Cardiac septum (tissue), 1 donor: ENCODE measurements around the gene ZMYND11. TPM values are rescaled to one million over a fixed set of nuclear protein-coding genes. Genes with fewer than 3 reads are reported as not detected.
"Not testable (repeated sequence)": the region's sequence is repeated elsewhere in the genome, so short reads cannot be mapped to it uniquely, and the experiment has no call there.

Source experiments
- DNase-seq: peaks from one replicate; pipeline ENCODE4 v3.0.0-alpha.2; 2020; ENCODE audit warnings: low spot score
- intact Hi-C: fragments of 100-400 bp; cut with DNase I; formaldehyde crosslinking; loops from one replicate; pipeline ENCODE4 v1.14.0; 2022
- total RNA-seq: library from RNA; stranded (reverse); fragmentation: NEBNext Ultra II Directional; extraction: Animal tissue kit (Norgen Biotek cat#: 25700); gene quantifications from one replicate; pipeline ENCODE4 v1.2.1, GENCODE V29; 2021
- donor health status: DM: no; HTN: no; CAD: no.

The ZMYND11 gene
- total RNA-seq, 1 donor from 2014 or later = 90.6 TPM

DNA sequence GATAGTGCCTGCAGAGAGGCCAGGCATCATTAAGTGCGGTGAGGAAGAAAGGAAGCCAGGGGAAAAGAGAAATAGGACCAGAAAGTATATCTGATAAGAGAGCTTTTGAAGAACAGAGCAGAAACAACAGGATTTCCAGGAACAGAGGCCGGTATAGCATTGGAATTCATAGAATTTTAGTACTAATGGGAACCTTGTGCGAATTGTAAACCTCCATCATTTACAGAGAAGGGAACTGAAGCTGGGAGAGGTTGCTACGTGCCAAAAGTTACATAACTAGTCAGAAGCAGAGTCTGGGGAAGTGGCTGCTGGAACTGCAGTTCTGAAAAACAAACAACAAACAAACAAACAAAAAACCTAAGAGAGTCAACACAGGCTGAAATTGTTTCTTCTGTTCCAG lies 5.4 kb upstream of the ZMYND11 start:
- intact Hi-C loops = no loop called here
- no peak for DNase-seq

DNA sequence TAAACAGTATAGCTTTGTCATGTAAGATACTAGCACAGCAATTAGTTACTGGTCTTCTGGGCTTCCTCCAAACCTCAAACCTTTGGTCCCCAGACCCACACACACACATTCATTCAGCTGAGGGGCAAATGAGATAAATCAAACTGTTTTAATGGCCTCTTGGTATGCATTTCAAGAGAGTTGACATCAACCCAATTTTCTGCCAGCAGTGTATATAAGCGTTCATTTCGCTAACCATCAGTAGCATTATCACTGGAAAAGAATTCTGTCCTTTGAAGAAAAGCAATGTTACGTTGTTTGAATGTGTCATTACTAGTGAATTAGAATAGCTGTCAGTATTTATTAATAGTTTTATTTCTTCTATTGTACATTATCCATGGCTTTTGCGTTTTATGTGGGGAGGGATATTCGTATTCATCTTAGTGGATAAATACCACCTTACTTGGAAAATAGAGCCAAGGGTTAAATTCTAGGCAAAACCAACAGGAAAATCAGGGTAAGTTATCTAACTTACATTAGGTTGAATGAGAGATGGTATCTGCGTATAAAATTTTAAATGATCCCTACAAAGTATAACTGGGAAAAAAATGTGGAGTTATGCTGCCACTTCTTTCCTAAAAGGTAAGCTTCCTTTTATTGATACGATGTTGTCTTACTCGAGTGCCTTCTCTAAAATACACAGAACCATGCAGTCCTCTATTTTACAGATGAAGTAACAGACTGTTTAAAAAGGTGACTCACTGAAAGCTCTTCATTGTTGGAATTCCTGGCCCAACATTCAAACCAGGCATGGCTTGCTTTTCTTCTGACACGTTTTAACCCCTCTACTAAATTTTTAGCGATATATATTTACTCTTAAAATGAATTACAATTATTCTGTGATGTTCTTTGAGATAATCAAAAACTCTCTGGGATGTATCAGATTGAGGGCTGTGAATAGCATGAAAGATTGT lies 2.0 kb upstream of the ZMYND11 start:
- DNase-seq = no peak
- intact Hi-C loops = no loop called here

DNA sequence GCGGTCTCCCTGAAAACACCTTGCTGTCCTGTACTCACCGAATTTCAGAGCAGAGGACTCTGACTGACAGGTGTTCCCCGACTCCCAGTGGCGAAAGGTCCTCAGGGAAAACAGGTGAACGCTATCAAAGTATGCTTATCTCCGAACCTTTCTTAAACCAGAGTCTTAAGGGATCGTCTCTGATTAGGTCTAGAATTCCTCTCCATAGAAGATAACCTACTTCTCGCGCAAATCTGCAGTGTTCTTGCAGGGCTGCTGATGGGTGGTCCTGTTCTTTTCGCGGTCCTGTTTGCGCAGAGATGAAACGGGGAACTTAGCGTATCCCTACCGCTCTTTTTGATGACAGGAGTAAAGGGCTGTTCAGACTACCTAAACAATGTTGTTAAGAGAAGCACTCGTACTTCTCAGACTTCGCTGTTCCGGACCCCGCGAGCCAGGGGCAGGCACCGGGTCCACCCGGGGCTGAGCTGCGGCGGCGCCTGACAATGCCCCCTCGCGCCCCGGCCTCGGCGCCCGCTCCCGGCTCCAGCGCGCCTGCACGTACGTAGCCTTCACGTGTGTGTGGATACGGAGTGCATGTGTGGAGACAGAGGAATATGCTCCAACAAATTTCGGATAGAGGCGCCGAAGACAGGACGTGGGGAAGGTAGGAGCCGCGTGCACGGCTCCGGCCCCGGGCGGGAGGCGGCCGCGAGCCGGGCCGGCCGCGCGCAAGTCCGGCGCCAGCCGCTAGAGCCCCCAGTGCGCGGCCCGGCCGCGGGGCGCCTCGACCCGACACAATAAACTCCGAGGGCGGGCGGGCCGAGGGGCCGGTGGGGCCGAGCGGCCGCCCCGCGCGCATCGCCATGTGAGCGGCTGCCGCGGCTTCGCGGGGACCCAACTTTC lies 766 bp upstream of the ZMYND11 start:
- DNase-seq = no peak
- intact Hi-C loops = loop anchor here (5.0 kb wide), 1 partner anchor 553 kb away; the partner anchor contains the start of gene DIP2C

DNA sequence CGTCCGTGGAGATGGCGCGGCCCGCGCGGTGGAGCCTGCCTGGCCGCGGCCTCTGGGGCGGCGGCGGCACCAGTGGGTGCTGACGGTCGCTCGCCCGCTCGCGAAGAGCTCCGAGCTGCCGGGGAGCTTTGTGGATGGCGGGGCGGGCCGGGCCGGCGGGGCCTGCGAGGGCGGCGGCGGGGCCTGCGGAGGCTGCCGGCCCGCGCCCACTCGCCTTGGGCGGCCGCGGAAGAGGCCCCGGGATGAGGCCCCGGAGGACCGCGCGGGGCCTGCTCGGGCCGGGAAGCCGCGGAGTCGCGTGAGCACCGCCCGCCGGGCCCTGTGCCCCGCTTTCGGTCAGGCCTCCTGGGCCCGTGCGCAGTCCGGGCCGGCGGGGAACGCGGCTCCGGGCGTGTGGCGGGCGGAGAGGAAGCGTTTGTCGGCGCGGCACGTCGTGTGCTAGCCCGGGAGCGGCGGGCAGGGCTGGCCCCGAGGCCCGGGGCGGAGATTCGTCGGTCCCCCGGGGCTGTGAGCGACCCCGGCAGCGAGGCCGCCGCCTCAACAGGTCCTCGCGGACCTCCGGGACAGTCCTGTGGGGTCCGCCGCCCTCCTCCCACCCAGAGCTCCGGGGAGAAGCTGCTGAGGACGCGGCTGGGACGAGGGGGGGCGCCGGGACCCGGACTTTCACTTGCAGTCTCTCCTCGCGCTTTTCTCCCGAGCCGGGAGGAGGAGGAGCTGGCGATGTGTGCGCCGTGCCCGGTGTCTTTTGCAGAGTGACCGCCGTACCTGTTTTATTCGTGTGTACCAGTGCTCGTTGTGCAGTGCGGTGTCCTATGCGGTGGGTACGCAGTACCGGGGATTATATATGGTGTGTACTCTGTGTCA lies 578 bp downstream of the ZMYND11 start:
- DNase-seq = peak; percentile 80
- intact Hi-C loops = loop anchor here (5.0 kb wide), 1 partner anchor 551 kb away; the partner anchor contains the start of gene DIP2C

DNA sequence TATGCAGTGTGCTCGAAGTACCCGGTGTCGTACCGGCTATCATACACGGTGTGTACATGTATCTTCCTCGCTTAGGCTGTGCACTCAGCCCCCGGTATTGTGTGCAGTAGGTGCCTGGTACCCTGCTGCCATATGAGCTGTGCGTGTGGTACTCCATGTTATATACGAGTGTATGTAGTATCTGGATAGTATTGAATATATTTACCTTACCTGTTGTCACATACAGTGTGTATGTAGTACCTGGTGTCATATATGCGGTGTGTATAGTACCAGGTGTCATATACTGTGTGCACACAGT lies 1.2 kb downstream of the ZMYND11 start:
- no peak for DNase-seq
- intact Hi-C loops = loop anchor here (5.0 kb wide), 1 partner anchor 551 kb away; the partner anchor contains the start of gene DIP2C

DNA sequence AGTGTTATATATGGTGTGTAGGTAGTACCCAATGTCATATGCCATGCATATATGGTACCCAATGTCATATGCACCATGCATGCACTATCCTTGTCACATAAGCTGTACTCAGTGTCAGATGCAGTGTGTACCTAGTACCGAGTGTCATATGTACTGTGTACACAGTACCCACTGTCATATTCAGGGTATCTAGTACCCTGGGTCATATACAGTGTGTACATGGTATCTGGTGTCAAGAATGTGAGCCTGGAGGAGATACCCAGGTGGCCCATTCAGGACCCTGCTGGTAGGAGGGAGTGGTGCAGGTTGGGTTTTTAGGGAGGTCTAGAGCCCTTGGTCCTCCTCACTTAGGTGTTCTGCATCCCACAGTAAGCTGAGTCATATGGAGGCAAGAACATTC lies 1.8 kb downstream of the ZMYND11 start:
- no peak for DNase-seq
- intact Hi-C loops = loop anchor here (5.0 kb wide), 1 partner anchor 550 kb away; the partner anchor contains the start of gene DIP2C

DNA sequence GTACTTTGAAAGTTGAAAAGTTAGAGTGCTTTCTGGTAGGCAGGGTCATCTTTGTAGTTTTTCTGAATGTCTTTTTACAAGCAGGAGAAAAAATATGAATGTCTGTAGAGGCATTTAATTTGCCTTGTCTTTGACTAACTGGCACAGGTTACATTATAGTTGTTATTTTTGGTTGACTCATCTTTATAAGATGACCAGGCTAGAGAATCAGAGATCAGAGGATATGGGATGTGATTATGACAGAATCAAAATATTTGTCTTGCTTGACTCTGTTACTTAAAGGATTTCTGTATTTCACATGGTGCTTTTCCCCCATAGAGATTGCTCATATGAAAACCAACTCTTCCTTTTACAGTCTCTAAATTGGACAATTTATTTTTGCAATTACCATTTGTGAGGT lies 2.4 kb downstream of the ZMYND11 start:
- no peak for DNase-seq
- intact Hi-C loops = loop anchor here (5.0 kb wide), 1 partner anchor 550 kb away; the partner anchor contains the start of gene DIP2C

DNA sequence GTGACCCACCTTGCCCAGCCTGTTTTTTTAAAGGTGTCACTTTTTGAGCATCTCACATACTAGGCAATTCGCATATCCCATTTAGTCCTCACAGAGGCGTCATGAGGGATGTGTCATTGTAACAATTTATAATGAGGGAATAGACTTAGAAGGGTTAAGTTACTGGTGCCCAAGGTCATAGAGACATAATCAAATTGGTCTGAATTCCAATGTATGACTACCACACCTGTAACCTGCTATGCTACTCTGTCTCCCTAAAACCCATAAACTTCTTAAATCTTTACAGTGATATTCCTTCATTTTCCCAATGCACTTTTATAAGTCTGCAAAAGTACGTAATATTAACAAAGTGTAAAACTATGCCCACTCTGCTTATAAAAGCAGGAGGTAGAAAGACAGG lies 7.1 kb downstream of the ZMYND11 start:
- intact Hi-C loops = no loop called here
- DNase-seq = no peak

DNA sequence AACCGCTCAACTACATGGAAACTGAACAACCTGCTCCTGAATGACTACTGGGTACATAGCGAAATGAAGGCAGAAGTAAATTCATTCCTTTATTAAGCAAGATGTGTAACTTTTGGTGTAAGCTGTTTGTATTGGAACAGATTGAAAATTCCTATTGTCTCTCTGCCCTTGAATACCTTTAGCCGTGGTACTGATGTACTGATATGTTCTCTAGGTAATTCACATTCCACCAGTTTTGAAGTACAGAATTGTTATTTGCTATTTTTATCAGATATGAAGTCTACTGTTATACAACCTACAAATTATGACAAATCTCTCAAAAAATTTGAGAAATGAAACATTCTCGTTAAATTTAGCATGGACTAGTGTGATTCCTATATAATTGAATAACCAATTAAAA lies 17.7 kb downstream of the ZMYND11 start:
- no peak for DNase-seq
- intact Hi-C loops = no loop called here

DNA sequence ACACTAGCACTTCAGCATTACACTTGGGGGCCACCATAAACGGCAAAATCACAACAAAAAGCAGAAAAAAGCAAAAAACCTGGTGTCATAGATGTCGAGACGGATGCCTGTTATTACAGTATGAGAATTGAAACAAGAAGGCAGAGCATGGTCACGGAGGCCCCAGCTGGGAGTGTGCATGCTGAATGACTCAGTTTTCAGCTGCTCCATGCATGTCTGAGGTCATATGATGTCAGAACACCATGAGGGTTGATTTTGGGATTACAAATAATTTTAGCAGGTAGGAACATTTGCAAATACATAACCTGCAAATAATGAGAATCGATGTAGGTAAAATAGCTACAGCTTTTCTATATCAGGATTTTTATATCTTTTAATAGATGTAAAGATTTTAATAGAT lies 19.1 kb downstream of the ZMYND11 start:
- intact Hi-C loops = no loop called here
- DNase-seq = no peak

DNA sequence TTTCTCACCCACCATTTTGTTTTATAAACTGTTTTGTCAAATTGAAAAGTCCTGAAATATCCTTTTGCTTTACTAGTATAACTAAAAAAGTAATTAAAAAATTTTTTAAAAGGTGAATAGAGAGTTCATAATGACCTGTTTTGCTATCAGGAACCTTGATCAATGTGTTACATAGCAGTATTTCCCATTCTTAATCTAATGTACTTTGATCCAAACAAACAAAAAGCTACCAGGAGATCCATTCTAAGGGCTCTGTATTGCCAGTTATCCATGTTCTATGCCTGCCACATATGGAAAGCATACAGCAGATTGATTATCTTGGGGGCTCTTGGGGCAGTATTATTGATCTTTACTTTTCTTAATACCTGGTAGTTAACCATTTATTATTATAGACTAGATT lies 32.1 kb downstream of the ZMYND11 start:
- intact Hi-C loops = no loop called here
- no peak for DNase-seq

DNA sequence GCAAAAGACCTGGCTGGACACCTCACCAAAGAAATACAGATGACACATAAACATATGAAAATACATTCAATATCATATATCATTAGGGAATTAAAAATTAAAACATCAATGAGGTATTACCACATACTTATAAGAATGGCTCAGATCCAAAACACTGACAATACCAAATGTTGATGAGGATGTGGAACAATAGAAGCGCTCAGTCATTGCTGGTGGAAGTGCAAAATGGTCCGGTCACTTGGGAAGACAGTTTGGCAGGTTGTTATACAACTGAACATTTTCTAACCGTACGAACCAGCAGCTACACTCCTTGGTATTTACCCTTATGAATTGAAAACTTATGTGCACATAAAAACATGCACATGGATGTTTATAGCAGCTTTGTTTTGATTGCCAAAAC lies 38.5 kb downstream of the ZMYND11 start:
- intact Hi-C loops = no loop called here
- no peak for DNase-seq

DNA sequence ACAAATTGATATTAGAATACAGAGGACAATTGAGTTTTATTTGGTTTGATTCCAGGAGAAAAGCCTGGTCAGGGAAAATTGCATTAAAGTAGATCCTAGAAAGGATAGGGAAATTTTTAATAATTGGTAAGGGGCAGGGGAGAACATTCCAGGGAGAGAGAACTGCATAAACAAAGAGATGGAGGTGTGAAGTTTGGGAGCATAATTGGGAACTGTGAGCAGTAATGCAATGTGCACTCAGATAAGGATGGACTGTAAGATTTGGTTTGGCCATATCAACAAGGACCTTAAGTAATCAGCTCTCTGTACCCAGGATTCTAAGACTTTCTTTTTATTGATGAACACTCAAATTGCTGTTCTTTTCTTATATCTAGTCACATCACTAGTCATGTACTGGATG lies 41.4 kb downstream of the ZMYND11 start:
- DNase-seq = no peak
- intact Hi-C loops = no loop called here

DNA sequence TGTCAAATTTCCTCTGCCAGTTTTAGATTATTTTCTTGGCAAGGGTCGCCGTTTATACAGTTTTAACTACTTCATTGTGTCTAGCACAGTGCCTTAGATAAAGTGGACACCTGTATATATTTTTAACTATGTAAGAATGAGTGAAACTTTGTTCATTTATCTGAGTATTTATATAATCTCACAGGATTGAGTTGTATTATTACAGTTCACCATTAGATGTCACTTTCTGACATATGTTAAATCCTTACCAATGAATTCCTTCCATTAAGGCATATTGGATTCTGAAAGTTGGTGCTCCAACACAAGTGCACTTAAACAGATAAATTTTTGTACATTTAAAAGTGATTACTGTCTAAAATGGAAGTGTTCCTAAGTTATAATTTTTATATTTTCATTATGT lies 43.0 kb downstream of the ZMYND11 start:
- no peak for DNase-seq
- intact Hi-C loops = no loop called here

DNA sequence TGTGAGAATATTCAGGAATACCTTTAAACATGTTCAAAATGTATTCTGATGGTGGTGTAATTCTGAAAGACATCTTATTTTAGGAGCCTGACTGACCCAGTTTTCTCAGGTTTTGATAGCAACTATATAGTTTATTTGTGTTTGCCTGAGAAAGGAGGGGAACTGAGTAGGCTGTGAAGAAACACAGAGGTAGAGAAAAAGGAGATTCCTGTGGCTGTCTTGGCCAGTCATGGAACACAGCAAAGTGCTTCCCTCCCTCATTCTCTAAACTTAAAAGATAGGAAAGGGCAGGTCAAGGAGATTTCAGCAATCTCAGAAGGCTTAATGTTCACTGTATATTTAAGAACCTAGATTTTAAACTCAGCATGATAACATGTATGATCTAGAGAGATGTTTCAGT lies 43.5 kb downstream of the ZMYND11 start:
- no peak for DNase-seq
- intact Hi-C loops = no loop called here

DNA sequence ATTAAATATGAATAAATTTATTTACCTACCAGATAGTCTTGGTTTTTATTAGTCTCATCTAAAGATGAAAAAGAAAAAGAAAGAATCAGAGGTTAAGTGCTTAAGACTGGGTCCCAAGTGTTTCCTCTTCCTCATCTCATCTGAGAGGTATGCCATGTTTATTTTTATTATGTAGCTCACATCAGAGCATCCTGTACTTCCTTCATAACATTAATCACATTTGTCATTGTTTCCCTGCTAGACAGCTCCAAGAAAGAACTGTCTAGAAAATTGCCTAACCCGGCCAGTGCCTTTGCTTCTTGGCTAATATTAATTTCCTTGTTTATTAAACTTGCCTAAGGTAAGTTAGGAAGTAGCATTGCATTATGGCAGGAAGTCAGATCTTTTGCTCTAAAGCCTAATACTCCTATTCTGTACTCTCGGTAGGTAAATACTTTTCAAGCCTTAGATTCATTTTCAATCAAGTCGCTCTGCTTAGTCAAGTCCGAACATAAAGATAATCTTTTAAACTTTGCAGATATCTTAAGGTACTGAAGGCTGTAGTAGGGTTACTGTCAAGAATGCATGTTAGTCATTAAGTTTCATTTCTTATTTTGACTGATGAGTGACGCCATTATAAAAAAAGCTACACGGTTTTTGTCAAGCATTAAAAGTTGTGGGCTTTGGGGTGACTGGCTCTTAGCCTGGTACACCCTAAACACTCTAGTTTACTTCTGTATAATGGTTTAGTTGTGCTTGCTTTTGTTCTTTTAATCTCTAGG lies 47.4 kb downstream of the ZMYND11 start:
- no peak for DNase-seq
- intact Hi-C loops = no loop called here

DNA sequence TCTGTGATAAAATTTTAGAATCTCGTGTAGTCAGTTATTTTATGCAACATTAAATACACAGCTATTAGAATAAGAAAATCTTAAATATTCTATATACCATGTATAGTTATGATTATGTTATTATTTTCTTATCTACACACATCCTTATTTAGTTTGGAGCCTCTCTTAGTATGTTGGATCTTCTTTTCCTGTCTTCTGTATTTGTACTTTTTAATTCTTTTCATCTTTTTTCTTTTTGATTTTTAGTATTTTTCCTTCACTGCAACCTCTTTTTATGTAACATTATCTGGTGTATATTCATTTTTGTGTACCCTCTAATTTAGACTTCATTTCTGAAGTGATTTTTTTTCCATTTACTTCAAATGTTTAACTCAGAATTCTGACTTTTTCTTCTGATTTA lies 48.9 kb downstream of the ZMYND11 start:
- no peak for DNase-seq
- intact Hi-C loops = no loop called here

DNA sequence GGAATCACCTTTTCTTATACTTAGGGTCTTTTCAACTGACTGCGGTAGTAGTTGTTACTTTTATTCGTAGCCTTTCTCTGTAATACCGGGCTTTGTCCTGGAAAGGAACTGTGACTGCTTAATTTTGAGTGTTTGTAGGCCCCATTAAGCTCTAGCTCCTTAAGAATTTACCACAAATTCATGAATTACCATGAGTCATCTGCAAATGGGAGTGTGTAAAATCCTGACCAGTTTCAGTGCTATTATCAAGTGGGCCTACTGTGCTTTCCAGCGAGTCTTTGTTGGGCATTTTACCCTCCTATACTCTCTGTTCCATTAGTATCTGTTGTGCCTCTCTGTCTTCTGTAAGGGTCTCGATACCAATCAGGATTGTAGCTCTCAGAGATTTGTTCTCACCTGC lies 49.7 kb downstream of the ZMYND11 start:
- no peak for DNase-seq
- intact Hi-C loops = no loop called here

DNA sequence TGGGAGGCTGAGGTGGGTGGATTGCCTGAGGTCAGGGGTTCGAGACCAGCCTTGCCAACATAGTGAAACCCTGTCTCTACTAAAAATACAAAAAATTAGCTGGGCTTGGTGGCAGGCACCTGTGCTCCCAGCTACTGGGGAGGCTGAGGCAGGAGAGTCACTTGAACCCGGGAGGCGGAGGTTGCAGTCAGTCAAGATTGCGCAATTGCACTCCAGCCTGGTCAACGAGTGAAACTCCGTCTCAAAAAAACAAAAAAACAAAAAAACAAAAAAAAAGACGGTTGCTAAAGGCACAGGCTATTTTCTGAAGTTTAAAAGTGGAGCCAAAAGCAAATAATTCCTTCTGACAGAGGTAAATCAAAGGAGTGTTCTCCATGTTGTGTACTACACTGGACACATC lies 50.3 kb downstream of the ZMYND11 start:
- DNase-seq, intact Hi-C loops: not testable (repeated sequence)
